Skin of body (tissue), 2 donors: ENCODE measurements around the gene KPTN. TPM values are rescaled to one million over a fixed set of nuclear protein-coding genes. Genes with fewer than 3 reads are reported as not detected.
A peak's percentile ranks its signal among the peaks of the same experiment; 100 is the strongest.

Source experiments
- DNase-seq: peaks from one replicate; lab custom pipeline; 2025; lab: John Stamatoyannopoulos, UW
- total RNA-seq: library from RNA; depleted of rRNA; stranded (reverse); fragments of >200 nt; gene quantifications from one replicate; pipeline ENCODE4 v1.2.3, GENCODE V29; 2014

Gene KPTN
- total RNA-seq = 4.4 TPM

GRCh38 chr19:47483800-47484690 lies at the start of gene KPTN:
Gene KPTN (minus strand): TSS chr19:47484219. CDS start chr19:47484160, 59 bp downstream.
- peak; percentile 93 for DNase-seq

- no peak for DNase-seq
Measured at GRCh38 chr19:47531640-47532387, 47.8 kb upstream of the KPTN start.

GRCh38 chr19:47529018-47529742 lies 45.2 kb upstream of the KPTN start:
- DNase-seq = no peak

- DNase-seq = no peak
Measured at GRCh38 chr19:47526798-47527197, 42.8 kb upstream of the KPTN start.

- DNase-seq = no peak
Measured at GRCh38 chr19:47523473-47523872, 39.5 kb upstream of the KPTN start.

- no peak for DNase-seq
Measured at GRCh38 chr19:47521473-47522180, 37.6 kb upstream of the KPTN start.

- DNase-seq = no peak
Measured at GRCh38 chr19:47520839-47521238, 36.8 kb upstream of the KPTN start.

GRCh38 chr19:47520343-47520806 lies 36.4 kb upstream of the KPTN start:
- no peak for DNase-seq

GRCh38 chr19:47518854-47519253 lies 34.8 kb upstream of the KPTN start:
- no peak for DNase-seq

- DNase-seq = no peak
Measured at GRCh38 chr19:47518139-47518538, 34.1 kb upstream of the KPTN start.

GRCh38 chr19:47514869-47515588 lies 31.0 kb upstream of the KPTN start, which contains the start of gene NAPA:
Gene NAPA (minus strand): TSS chr19:47515063. CDS start chr19:47514940, 123 bp downstream.
- peak; percentile 100 for DNase-seq

GRCh38 chr19:47514151-47514868 lies 30.3 kb upstream of the KPTN start:
- no peak for DNase-seq

GRCh38 chr19:47512948-47513319 lies 28.9 kb upstream of the KPTN start:
- no peak for DNase-seq

- no peak for DNase-seq
Measured at GRCh38 chr19:47512183-47512947, 28.3 kb upstream of the KPTN start.

- DNase-seq = no peak
Measured at GRCh38 chr19:47511681-47512080, 27.7 kb upstream of the KPTN start.

- no peak for DNase-seq
Measured at GRCh38 chr19:47511128-47511517, 27.1 kb upstream of the KPTN start.

GRCh38 chr19:47510516-47511127 lies 26.6 kb upstream of the KPTN start:
- DNase-seq = no peak

GRCh38 chr19:47509973-47510372 lies 26.0 kb upstream of the KPTN start:
- no peak for DNase-seq
